HCT116 (cell line): ENCODE results near the gene PIK3CD. TPM values are rescaled to one million over a fixed set of nuclear protein-coding genes. Genes with fewer than 3 reads are reported as not detected.

Experiments
- ATAC-seq: fragments of 200-7000 bp; cut with Tn5 transposase; 2 replicates; pipeline ENCODE4 v1.9.1; 2020; ENCODE audit warnings: mild to moderate bottlenecking, moderate library complexity
- BruUV-seq: library from RNA; stranded (reverse); fragments of 400-500 nt; replicated peaks from 2 replicates; lab custom pipeline; 2021; lab: Mats Ljungman, UMichigan
- CTCF ChIA-PET: fragments of 300-600 bp; sonication (Branson Sonifier 250); formaldehyde crosslinking; loops from one replicate; lab custom pipeline; 2021; ENCODE audit warnings: antibody characterized with exemption; lab: Charles Lee
- POLR2A ChIA-PET: fragments of 300-600, 350-600 bp; sonication (Branson Sonifier 250); formaldehyde crosslinking; loops from one replicate; lab custom pipeline; 2021; ENCODE audit warnings: antibody characterized with exemption; lab: Charles Lee
- RAD21 ChIA-PET, 2 experiments: fragments of 300-600 bp; sonication (Branson Sonifier 250); formaldehyde crosslinking; loops; one replicate each; lab custom pipeline; 2023; ENCODE audit warnings: low total read pairs in 2 of 2; ENCODE audit not compliant: uncharacterized antibody in 2 of 2, unreplicated experiment in 2 of 2, low non-redundant PET in 1 of 2; lab: Charles Lee
- DNase-seq: peaks from one replicate; pipeline ENCODE4 v3.0.0-alpha.2; 2010; ENCODE audit warnings: low read depth, low spot score
- H2AFZ ChIP-seq: fragments of 200-600 bp; shearing (Covaris generic), sonication (generic); 2 replicates; pipeline ENCODE4 v1.6.1; 2017; ENCODE audit warnings: low read depth, mixed run types, mixed read lengths, antibody characterized with exemption, low read length; ENCODE audit not compliant: poor library complexity, severe bottlenecking
- H3K27ac ChIP-seq: 2 replicates; pipeline ENCODE4 v1.5.1; 2012; ENCODE audit warnings: low read depth, low read length
- H3K27me3 ChIP-seq: fragments of 200-600 bp; sonication (generic); 2 replicates; pipeline ENCODE4 v1.6.1; 2016; ENCODE audit warnings: mixed run types, low read length, mixed read lengths; ENCODE audit not compliant: insufficient read depth
- H3K36me3 ChIP-seq, 2 experiments: fragments of 200-500 bp in 1 of 2; fragments of 200-600 bp in 1 of 2; sonication (Bioruptor generic) in 1 of 2; sonication (generic) in 1 of 2; 2 replicates each; pipeline versions ENCODE4 v1.5.1 to v1.6.1; 2014 to 2016; ENCODE audit warnings: low read length in 2 of 2, inconsistent platforms in 1 of 2, mixed read lengths in 1 of 2, mixed run types in 1 of 2; ENCODE audit not compliant: insufficient read depth in 2 of 2, control insufficient read depth in 1 of 2
- H3K4me1 ChIP-seq, 2 experiments: fragments of 200-600 bp in 1 of 2; sonication (generic) in 1 of 2; 2 replicates each; pipeline versions ENCODE4 v1.5.1 to v1.6.1; 2012 to 2017; ENCODE audit warnings: low read length in 2 of 2, inconsistent platforms in 1 of 2, mild to moderate bottlenecking in 1 of 2, mixed read lengths in 1 of 2, mixed run types in 1 of 2, moderate library complexity in 1 of 2; ENCODE audit not compliant: insufficient read depth in 2 of 2, control insufficient read depth in 1 of 2
- H3K4me2 ChIP-seq: fragments of 200-600 bp; sonication (generic); 2 replicates; pipeline ENCODE4 v1.6.1; 2017; ENCODE audit warnings: mixed run types, low read length, mixed read lengths
- H3K4me3 ChIP-seq, 2 experiments: fragments of 200-600 bp in 1 of 2; sonication (generic) in 1 of 2; replicated peaks in 1 of 2; 2 replicates each; pipeline ENCODE4 v1.5.1; 2011 to 2016; ENCODE audit warnings: low read length in 2 of 2, control low read depth in 1 of 2, low read depth in 1 of 2, mild to moderate bottlenecking in 1 of 2, mixed read lengths in 1 of 2, mixed run types in 1 of 2
- H3K79me2 ChIP-seq: fragments of 200-600 bp; sonication (generic); 2 replicates; pipeline ENCODE4 v1.6.1; 2017; ENCODE audit warnings: mild to moderate bottlenecking, mixed run types, low read length, moderate library complexity, mixed read lengths; ENCODE audit not compliant: insufficient read depth
- H3K9ac ChIP-seq: fragments of 200-600 bp; sonication (generic); 2 replicates; pipeline ENCODE4 v1.6.1; 2016; ENCODE audit warnings: low read length, mixed read lengths
- H3K9me2 ChIP-seq: fragments of 200-600 bp; sonication (generic), shearing (Covaris generic); 2 replicates; pipeline ENCODE4 v1.6.1; 2017; ENCODE audit warnings: mixed run types, mild to moderate bottlenecking, moderate library complexity; ENCODE audit not compliant: insufficient read depth
- H3K9me3 ChIP-seq, 2 experiments: fragments of 200-500 bp in 1 of 2; fragments of 200-600 bp in 1 of 2; sonication (Bioruptor generic) in 1 of 2; sonication (generic) in 1 of 2; 2 replicates each; pipeline ENCODE4 v1.6.1; 2014 to 2017; ENCODE audit warnings: low read length in 2 of 2, mixed read lengths in 2 of 2, inconsistent platforms in 1 of 2, low read depth in 1 of 2, mild to moderate bottlenecking in 1 of 2, mixed run types in 1 of 2, moderate library complexity in 1 of 2; ENCODE audit not compliant: control insufficient read depth in 1 of 2, insufficient read depth in 1 of 2
- H4K20me1 ChIP-seq: fragments of 200-600 bp; sonication (generic), shearing (Covaris generic); 2 replicates; pipeline ENCODE4 v1.6.1; 2017; ENCODE audit warnings: mixed run types, mild to moderate bottlenecking, moderate library complexity; ENCODE audit not compliant: insufficient read depth
- CEBPB ChIP-seq: IDR thresholded peaks from 2 replicates; pipeline ENCODE4 v1.6.1; 2012; ENCODE audit warnings: low read depth
- ELF1 ChIP-seq: IDR thresholded peaks from 2 replicates; pipeline ENCODE4 v1.6.1; 2012; ENCODE audit warnings: low read depth, borderline replicate concordance
- EZH2 ChIP-seq: fragments of 200-600 bp; sonication (generic); IDR thresholded peaks from 2 replicates; pipeline ENCODE4 v1.6.1; 2017; ENCODE audit warnings: antibody characterized with exemption, mixed run types
- EZH2phosphoT487 ChIP-seq: fragments of 200-600 bp; IDR thresholded peaks from 2 replicates; pipeline ENCODE4 v1.6.1; 2018; ENCODE audit warnings: antibody characterized with exemption, borderline replicate concordance
- JUND ChIP-seq: IDR thresholded peaks from 2 replicates; pipeline ENCODE4 v1.6.1; 2012
- MAX ChIP-seq: IDR thresholded peaks from 2 replicates; pipeline ENCODE4 v1.6.1; 2012
- POLR2AphosphoS5 ChIP-seq: IDR thresholded peaks from 2 replicates; pipeline ENCODE4 v1.6.1; 2011; ENCODE audit warnings: mild to moderate bottlenecking, low read depth, low read length, moderate library complexity
- RAD21 ChIP-seq: IDR thresholded peaks from 2 replicates; pipeline ENCODE4 v1.6.1; 2012; ENCODE audit warnings: low read depth, mild to moderate bottlenecking
- SIN3A ChIP-seq: IDR thresholded peaks from 2 replicates; pipeline ENCODE4 v1.6.1; 2012; ENCODE audit warnings: low read depth
- SRF ChIP-seq: IDR thresholded peaks from 2 replicates; pipeline ENCODE4 v1.6.1; 2012; ENCODE audit warnings: low read depth
- TCF7L2 ChIP-seq: IDR thresholded peaks from 2 replicates; pipeline ENCODE4 v1.7.0; 2011; ENCODE audit warnings: borderline replicate concordance, inconsistent platforms; ENCODE audit not compliant: insufficient read depth, insufficient read length; ENCODE audit errors: extremely low read depth
- ZNF274 ChIP-seq: fragments of 200-500 bp; sonication (Bioruptor generic); IDR thresholded peaks from 2 replicates; pipeline ENCODE4 v1.6.1; 2014; ENCODE audit warnings: mild to moderate bottlenecking, low read depth, low read length, inconsistent platforms
- intact Hi-C: fragments of 100-400 bp; cut with micrococcal nuclease; formaldehyde crosslinking; loops from 2 replicates; pipeline ENCODE4 v1.10.0; 2022
- total RNA-seq: library from RNA; stranded (reverse); gene quantifications from one replicate; pipeline ENCODE4 v1.2.1, GENCODE V29; 2021; ENCODE audit not compliant: unreplicated experiment
- TF ChIP-seq, protein P1 (sequence below), 3 experiments: fragments of 200-600 bp in 1 of 3; sonication (generic) in 1 of 3; IDR thresholded peaks in 2 of 3; conservative IDR thresholded peaks in 1 of 3; 2 replicates each; pipeline ENCODE4 v1.5.1; 2012 to 2017; ENCODE audit warnings: low read depth in 2 of 3, low read length in 2 of 3, antibody characterized with exemption in 1 of 3, borderline replicate concordance in 1 of 3, control low read depth in 1 of 3, mild to moderate bottlenecking in 1 of 3, mixed read lengths in 1 of 3, mixed run types in 1 of 3, moderate library complexity in 1 of 3; ENCODE audit not compliant: insufficient read depth in 1 of 3
- TF ChIP-seq, protein P2 (sequence below): IDR thresholded peaks from 2 replicates; pipeline ENCODE4 v1.6.1; 2012

The PIK3CD gene
- total RNA-seq, 1 experiment from 2014 or later, result 9.2 TPM

DNA sequence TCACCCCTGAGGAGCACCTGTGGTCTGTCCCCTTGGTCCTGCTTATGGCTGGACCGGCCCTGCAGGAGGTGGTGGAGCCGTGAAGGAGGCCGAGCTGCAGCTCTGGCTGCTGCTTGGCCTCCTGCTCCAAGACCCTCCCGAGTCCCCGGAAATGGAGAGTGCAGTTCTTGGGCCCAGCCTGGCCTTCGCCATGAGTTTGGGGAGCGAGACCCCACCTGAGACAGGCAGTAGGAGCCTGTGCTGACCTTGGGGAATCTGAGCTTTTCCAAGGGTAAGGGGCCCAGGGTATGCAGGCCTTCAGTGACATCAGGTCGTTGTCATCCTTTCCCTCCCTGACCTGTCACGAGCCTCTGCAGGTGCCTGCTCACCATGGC is 48.8 kb upstream of the PIK3CD start:
- no peaks in the 10 kb centered on the region for H3K27me3 ChIP-seq
- no peaks in the 10 kb centered on the region for H3K79me2 ChIP-seq
- RAD21 ChIA-PET, result no interaction called here
- no peaks in the 10 kb centered on the region for H4K20me1 ChIP-seq
- ATAC-seq, result no peak
- H3K9ac ChIP-seq, result no peak overlapping the region
- H3K9me2 ChIP-seq, result no peaks in the 10 kb centered on the region
- no peak overlapping the region for H3K4me2 ChIP-seq
- H3K9me3 ChIP-seq, result no peaks in the 10 kb centered on the region
- TF ChIP-seq POLR2AphosphoS5 (no peak), ZNF274 (no peak), JUND (no peak), TCF7L2 (no peak), SIN3A (no peak), RAD21 (no peak), EZH2phosphoT487 (no peak)
- TF ChIP-seq, protein P1, sequence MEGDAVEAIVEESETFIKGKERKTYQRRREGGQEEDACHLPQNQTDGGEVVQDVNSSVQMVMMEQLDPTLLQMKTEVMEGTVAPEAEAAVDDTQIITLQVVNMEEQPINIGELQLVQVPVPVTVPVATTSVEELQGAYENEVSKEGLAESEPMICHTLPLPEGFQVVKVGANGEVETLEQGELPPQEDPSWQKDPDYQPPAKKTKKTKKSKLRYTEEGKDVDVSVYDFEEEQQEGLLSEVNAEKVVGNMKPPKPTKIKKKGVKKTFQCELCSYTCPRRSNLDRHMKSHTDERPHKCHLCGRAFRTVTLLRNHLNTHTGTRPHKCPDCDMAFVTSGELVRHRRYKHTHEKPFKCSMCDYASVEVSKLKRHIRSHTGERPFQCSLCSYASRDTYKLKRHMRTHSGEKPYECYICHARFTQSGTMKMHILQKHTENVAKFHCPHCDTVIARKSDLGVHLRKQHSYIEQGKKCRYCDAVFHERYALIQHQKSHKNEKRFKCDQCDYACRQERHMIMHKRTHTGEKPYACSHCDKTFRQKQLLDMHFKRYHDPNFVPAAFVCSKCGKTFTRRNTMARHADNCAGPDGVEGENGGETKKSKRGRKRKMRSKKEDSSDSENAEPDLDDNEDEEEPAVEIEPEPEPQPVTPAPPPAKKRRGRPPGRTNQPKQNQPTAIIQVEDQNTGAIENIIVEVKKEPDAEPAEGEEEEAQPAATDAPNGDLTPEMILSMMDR (IDR thresholded peaks at IDR 0.05 in 2 of 3, conservative IDR thresholded peaks at IDR 0.05 in 1 of 3; ENCODE audit: borderline replicate concordance in 1 of 3, insufficient read depth in 1 of 3, low read depth in 2 of 3, low read length in 2 of 3), result no peak
- no TSS peak for BruUV-seq
- POLR2A ChIA-PET, result no interaction called here
- H3K4me3 ChIP-seq, result no peak overlapping the region
- peaks cover 7 to 28% of the 10 kb centered on the region in 2 experiments; a peak in 3 of 4 replicates for H3K36me3 ChIP-seq
- no peak for DNase-seq
- H3K4me1 ChIP-seq, result no peaks in the 10 kb centered on the region
- intact Hi-C loops, result no loop called here
- CTCF ChIA-PET, result no interaction called here
- H2AFZ ChIP-seq, result no peak overlapping the region
- H3K27ac ChIP-seq, result no peak overlapping the region

DNA sequence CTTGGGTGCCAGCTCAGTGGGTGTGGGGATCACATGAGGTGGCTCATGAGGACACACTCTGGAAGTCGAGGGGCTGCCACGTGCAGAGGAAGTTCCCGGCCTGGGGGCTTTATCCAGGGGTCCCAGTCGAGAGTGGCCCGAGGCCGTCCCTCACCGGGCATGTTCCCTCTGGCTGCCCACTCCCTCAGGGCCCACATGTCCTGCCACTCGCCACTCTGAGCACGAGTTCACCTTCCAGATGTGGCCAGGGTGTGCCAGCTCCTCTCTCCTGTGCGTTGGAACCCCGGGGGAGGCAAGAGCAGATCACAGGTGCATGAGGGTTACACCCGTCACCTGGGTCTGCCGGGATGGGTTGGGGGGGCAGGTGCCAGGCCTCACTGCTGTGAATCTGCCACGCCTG is 48.2 kb upstream of the PIK3CD start:
- H3K27me3 ChIP-seq, result no peaks in the 10 kb centered on the region
- no TSS peak for BruUV-seq
- H3K27ac ChIP-seq, result no peak overlapping the region
- TF ChIP-seq SIN3A (no peak), EZH2phosphoT487 (no peak), JUND (no peak), ELF1 (no peak), SRF (no peak), ZNF274 (no peak), MAX (no peak), POLR2AphosphoS5 (no peak), EZH2 (no peak), CEBPB (no peak), TCF7L2 (no peak), RAD21 (no peak)
- TF ChIP-seq, protein P2, sequence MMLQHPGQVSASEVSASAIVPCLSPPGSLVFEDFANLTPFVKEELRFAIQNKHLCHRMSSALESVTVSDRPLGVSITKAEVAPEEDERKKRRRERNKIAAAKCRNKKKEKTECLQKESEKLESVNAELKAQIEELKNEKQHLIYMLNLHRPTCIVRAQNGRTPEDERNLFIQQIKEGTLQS, result no peak
- TF ChIP-seq, all 23 proteins: peak for 0
- H3K4me3 ChIP-seq, result no peak overlapping the region
- H3K4me1 ChIP-seq, result no peaks in the 10 kb centered on the region
- intact Hi-C loops, result no loop called here
- H3K9me3 ChIP-seq, result no peaks in the 10 kb centered on the region
- no peak for DNase-seq
- CTCF ChIA-PET, result no interaction called here
- no peaks in the 10 kb centered on the region for H4K20me1 ChIP-seq
- peaks cover 6 to 26% of the 10 kb centered on the region in 2 experiments; a peak in 3 of 4 replicates for H3K36me3 ChIP-seq
- H3K79me2 ChIP-seq, result no peaks in the 10 kb centered on the region
- no peak overlapping the region for H3K9ac ChIP-seq
- H3K9me2 ChIP-seq, result no peaks in the 10 kb centered on the region
- POLR2A ChIA-PET, result no interaction called here
- ATAC-seq, result no peak
- no peak overlapping the region for H3K4me2 ChIP-seq
- RAD21 ChIA-PET, result no interaction called here
- no peak overlapping the region for H2AFZ ChIP-seq
